ENCODE data around the gene PGM1.

Gene PGM1

DNA sequence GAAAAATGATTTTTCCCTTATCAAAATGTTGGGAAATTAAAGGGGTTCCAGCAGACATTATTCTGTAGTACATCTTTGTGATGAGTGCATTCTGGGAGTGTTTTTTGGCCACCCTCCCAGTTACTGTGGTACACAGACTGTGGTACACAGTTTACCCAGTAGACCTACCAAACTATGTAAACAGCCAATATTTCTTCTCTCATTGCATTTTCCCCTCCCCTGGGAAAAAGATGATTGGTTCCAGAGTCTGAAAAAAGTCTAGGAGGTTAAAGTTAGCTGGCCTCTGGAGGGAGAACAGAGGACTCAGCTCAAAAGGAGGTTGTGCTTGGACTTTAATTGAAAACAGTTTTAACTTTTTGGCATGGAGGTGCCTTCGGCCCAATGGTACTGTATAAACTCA lies 42.5 kb downstream of the PGM1 start:
- DNase-seq = no peak

DNA sequence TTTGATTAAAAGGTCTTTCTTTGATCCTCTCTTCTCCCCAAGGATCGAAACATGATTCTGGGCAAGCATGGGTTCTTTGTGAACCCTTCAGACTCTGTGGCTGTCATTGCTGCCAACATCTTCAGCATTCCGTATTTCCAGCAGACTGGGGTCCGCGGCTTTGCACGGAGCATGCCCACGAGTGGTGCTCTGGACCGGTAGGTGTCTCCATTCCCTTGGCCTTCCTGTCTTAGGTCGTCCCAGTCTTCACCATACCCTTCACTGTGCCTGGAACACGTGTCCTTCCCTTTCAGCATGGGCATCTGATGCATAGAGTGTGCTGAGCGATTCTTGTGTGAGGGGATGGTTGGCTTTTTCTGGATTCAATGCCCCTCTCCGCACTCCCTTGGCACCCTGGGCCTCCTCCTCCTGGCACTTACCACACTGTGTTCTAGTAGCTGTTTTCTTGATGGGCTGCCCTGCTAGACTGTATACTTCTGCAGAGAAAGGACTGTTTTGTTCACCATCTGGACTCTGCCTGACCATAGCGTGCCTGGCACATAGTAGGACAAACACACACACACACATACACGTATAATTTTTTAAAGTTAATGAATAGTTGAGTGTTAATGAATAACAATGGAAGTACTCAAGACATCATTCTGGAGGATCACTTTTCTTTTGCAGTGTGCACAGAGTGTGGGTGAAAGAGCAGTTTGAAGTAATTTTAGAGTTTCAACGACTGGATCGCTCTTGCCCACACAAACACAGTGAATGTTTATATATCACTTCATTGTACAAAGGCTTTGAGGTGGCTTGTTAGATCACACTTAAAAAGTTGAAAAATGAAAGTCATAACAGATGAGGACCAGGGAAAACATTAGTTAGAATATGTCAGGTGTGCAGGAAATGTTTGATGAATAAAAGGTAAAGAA lies 43.2 kb downstream of the PGM1 start:
- DNase-seq = no peak

DNA sequence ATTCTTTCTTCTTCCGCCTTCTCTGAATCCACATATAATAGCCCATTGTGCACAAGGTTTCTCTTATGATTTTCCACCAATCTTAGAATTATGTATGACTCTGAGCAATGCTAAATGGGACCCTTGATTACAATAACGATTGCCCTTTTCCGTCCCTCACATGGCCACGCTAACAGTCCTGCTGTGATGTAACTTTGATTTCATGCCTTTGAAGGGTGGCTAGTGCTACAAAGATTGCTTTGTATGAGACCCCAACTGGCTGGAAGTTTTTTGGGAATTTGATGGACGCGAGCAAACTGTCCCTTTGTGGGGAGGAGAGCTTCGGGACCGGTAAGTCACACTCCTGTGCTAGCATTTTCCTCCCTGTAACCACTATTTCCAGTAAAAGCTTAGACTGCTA lies 45.3 kb downstream of the PGM1 start:
- DNase-seq = no peak

DNA sequence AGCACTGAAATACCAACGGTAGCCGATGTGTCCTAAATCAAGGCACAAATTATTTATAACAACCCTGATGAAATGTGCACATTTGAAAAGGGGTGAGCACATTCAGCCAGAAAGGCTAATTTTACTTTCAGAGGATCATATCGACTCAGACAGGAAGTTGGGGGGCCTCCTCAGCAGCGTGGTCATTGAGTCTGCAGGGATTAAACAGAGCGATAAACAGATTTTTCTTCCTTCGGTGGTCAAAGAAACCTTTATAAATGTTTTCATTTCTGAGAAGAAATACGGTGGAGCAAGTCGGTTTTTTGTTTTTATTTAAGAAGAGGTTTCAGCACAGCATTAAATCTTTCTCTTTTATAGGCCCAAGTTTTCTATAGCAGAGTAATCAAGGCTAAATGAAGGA lies 45.7 kb downstream of the PGM1 start:
- no peak for DNase-seq

DNA sequence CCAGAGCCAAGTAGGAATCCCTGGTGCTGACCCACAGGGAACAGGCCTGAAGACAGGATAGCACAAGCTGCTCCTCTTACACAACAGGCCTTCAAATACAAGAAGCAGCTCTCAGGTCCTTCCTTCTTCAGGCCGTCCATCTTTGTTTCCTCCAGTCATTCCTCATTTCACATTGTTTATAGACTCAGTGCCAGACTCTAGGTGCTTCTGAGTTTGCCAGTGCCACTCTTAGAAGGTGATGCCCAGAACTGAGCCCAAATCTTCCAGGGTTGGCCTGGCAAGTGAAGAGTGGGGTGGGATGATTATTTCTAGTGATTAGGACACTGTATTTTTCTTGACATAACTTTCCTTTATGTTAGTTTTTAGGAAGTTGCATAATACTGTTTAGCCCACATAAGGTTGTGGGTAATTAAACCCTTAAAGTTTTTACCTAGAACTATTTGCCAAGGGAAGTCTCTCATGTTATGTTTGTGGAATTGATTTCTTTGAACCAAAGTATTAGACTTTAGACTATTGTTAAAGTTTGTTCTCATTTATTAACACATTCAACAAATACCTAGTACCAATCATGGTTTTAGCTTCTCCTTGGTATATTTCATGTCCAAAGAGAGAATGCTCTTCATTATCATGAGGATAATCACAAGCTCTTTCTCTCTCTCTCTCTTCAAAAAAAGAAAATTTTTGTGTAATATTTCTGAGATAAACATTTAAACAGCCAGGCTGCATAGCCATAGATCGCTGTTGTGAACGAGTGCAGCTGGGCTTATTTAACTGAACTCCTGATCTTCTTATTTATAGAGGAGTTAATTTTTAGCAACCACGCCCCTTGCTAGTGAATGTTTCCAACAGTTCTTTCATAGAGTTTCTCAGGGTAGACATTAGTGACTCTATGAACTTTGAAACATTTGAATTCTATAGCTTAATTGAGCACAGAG lies 47.7 kb downstream of the PGM1 start:
- no peak for DNase-seq

DNA sequence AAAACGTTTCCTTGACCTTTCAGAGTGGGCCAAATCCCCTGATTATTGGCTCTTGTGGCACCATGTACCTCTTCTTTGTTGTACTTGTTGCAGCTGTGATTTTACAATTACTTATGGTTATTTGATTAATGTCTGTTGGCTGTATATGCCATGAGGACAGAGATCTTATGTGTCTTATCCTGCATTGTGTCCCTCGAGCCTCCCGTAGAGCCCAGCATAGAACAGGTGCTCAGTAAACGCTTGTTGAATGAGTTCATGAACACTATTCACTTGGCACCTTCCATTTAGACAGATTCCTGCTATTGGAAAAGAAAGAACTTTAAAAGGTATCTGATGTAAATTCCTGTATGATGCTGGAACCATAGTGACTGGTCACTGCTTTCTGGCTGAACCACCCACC lies 48.4 kb downstream of the PGM1 start:
- DNase-seq = no peak

DNA sequence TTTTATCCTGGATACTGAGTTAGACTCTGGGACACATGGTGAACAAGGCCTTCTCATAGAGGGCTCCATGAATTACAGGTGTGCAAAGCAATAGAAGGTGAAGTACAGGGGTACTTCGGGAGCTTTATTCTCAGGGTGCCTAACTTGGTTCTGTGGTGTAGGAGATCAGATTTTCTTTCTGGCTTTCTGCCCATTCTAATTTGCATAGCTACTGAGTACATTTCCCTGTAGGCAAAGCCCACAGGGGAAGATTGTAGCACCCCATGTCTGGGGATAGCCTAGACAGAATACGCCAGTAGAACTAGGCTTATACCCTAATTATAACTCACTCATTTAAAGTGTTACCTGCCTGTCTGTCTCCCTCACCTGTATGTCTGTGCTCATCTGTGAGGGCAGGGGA lies 49.7 kb downstream of the PGM1 start:
- DNase-seq = no peak

DNA sequence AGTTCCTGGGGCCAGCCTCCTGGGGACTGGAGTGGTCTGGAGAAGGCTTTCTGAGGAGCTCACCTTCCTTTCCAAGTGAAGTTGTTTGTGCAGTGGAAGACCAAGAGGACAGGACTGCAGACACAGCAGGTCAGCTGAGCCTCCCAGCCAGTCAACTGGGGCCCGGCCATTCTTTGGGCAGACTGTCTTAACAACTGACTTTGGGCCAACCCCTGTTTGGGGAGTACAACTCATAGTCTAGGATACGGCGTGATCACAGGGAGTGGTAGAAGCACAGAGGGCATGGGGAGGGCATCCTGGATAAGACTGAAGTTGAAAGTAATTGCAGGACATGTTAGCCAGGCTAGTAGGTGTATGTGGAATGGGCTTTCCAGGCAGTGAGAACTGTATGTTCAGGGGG lies 50.3 kb downstream of the PGM1 start:
- DNase-seq = no peak

DNA sequence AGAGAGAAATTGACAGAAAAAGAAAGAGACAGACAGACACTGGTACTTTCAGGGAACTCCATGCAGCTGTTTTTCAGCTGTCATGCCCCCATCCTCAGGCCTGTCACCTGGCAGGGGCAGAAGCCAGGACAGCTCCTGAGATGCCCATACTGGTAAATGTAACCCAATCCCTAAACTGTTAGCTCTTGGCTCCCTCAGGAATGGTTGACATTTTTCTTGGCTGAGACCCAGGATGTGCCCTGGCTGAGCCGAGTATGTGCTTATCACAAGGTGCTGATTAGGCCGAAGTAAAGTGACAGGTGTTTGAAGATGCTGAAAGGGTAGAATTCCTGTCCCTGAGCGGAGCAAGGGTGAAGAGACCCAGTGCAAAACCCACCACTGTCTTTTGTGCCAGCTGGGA lies 50.7 kb downstream of the PGM1 start:
- no peak for DNase-seq

DNA sequence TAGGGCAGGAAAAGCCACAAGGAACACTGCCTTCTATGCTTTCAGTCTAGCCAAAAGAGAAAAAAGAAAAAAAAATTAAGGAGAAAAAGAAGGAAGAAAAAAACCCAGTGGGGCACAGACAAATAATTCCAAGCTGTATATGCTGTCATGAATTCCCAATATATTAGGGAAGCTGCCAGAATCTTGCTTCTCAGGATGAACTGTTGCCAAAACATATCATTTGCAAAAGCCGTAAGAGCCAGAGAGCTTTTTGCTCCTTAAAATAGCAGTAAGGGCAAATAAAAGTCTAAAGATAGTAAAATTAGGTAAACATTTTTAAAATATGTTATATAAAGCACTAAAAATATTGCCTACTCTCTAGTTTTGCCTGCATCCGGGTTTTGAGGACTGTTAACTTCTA lies 52.1 kb downstream of the PGM1 start:
- DNase-seq = no peak

DNA sequence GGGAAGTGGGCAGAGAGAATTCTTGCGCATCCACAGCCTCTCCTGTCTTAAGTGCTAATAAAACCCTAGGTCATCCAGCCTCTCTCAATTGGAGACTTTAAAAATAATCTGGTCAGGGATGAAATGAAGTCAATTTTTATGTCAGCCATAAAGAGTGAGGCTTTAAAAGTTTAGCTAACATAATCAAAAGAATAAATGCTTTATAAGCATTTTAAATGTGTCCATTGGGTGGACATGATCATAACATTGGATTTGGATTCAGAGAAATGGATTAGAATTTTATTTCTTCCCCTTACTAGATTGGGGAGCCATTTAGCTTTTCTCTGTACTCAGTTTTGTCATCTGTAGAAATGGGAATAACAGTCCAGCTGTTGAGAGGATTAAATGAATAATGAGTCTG lies 55.5 kb downstream of the PGM1 start:
- no peak for DNase-seq

DNA sequence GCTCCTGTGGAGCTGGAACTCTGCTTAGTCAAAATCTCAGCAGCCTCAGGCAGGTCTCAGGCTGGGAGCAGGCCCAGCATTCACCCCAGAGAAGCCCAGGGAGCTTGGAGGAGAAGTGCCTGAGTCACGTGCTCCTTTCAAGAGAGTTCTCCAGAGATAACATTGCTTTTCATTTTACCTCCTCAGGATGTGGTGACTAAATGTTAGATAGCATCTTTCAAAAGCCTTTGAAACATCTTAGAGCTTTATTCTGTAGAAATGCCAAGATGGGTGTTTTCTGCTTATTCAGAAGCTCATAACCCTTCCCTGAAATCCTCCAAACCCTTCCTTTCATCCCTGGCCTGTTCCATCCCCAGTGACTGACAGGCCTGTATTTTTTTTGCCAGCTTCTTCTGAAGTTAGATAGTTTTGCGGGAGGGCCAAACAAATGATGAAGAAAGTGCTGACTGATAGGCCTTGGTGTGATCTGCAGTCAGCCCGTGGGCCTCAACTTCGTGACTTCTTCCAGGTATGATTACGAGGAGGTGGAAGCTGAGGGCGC lies 58.0 kb downstream of the PGM1 start:
- peak; percentile 14 for DNase-seq

DNA sequence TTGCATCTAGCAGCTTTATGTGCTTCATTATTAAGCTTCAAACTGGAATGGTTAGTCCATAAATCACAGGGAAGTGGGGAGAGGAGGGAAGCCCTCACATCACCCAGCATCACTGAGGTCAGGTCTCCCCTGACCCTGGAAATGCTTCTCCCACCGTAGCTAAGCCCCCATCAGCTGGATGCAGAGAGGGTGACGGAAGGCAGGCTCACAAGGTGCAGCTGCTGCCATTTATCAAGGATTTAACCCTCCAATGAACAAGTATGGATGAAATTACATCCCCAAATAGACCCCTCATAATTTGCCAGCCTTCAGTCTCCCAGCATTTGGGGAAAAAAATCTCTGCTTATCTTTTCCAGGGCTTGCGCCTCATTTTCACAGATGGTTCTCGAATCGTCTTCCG lies 60.8 kb downstream of the PGM1 start:
- DNase-seq = no peak

DNA sequence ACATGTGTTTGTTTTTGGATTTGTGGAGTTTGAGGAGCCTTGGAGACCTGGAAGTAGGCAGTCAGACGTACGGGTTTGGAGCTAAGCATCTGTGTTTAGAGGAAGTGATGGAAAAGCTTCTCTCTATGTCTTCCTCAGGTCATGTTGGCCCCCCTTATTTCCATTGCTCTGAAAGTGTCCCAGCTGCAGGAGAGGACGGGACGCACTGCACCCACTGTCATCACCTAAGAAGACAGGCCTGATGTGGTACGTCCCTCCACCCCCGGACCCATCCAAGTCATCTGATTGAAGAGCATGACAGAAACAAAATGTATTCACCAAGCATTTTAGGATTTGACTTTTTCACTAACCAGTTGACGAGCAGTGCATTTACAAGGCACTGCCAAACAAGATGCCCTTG lies 66.2 kb downstream of the PGM1 start:
- no peak for DNase-seq

DNA sequence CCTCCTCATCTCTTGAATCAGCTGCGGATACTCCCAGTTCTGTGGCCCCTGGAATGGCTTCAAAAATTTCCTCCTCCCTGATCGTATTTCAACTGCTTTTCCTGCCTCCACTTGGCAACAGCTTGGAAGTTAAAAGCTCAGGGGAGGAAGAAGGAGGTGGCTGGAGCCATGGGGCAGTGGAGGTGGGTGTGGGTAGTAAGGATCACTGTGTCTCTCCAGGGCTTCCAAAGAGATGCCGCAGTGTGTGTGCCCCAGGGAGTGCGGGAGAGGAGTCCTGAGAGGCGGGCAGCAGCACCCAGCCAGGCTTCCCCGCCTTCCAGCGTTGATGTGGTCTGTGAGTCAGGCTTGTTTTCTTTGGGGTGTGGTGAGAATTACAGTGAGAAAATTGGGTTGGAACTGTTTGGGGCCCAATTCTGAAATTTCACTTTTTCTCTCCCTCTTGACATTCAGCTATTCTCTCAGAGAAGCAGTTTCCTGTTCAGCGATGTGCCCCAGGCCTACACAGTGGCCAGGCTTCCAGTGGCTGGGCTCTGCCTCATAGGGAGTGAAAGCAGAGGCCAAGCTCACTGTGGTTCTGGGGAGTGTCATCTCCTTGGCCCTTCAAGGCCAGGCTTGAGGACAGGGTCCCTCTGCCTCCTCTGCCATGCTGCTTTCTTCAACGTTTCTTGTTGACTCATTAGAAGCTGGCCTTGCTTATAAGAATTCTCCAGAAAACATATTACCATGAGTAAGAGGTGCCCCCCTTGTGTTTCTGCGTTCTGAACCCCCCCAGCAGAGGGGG lies 69.0 kb downstream of the PGM1 start:
- DNase-seq = peak; percentile 61

DNA sequence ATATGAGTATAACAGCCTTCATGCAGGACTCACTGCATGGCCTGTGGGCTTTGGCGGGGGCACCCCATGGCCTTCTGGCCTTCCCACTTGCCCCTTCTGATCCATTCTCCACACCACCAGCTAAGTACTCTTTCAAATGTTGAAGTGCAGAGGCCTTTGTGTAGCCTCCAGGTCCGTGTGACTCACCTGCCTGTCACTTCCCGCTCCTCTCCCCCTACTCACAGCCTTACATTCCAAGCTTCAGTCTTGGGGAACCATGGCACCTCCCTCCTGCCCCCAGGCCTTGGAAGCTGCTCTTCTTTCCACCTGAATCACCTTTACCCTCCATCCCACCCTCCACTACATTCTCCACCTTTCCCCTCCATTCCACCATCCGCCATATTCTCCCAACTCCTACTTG lies 69.6 kb downstream of the PGM1 start:
- DNase-seq = peak; percentile 13

DNA sequence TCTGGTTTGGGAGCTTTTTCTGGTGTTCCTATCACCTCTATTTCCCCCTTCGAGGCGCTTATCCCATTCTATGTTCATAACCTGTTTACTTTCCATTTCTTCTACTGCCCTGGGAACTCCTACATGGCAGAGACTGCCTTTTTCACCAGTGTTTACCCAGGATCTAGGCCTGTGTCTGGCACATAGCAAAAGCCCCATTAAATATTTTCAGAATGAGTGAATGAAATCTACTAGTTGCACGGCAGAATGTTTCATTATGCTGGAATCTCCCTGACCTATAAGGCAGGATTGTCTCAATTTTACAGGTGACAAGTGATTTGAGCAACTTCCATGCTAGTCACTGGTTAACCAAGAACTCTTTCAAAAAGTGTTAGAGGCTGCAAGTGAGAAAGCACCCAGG lies 70.1 kb downstream of the PGM1 start:
- DNase-seq = no peak

DNA sequence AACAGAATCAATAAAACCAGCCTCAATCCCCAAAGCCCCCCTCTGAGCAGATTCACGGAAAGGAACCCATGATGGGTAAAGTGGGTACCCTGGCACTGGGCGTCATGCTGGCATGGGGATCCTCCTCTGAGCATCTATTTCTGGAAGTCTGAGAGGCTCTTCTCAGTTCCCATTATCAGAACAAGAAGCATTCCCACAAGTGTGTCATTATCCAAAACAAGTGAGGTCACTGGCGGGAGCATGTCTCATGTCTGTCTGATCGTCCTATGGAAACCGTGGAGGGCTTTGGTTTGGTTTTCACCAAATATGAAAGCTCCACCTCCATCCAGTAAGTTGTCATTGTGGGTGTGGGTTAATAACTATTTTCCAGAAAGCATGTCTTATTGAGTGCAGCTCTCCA lies 70.7 kb downstream of the PGM1 start:
- no peak for DNase-seq

DNA sequence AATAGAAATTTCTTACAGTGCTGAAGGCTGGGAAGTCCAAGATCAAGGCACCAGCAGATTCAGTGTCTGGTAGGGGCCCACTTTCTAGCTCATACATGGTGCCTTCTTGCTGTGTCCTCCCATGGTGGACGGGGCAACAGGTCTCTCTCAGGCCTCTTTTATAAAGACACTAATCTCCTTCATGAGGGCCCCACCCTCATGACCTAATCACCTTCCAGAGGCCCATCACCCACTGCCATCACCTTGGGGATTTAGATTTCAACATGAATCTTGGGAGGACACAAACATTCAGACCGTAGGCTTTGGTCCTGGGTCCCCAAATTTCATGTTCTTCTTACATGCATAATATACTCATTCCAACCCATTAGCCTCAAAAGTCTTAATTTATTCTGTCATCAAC lies 71.5 kb downstream of the PGM1 start:
- no peak for DNase-seq

DNA sequence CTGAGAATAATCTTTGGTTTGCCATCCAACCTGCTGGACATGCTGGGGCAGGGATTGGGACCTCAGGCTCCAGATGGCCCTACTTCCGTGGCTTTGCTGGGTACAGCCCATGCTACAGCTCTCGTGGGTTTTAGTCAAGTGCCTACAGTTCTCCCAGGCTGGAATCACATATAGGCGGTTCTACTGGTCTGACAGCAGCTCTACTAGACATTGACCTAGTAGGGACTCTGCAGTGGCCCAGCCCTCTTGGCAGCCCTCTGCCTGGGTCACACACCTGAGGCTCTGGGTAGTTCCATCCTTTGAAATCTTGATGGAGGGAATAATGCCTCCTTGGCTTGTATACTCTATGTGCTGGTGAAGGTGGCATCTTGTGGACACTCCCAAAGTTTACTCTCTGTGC lies 72.2 kb downstream of the PGM1 start:
- no peak for DNase-seq

DNA sequence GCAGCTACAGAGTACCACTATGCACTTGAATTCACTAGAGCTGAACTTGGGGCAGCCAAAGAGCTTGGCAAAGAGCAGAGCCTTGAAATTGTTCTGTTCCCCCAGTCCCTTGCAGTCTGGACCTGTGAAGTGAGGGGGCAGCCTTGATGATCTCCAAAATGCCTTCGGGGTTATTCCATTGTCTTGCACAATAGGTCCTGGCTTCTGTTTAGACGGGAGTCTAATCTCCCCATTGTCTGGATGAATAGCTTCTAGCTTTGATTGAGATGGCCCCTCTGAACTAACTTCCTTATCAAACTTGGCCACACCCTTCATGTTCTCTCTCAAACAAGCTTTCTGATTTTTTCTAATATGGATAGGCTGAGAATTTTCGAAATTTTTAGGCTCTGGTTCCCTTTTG lies 72.6 kb downstream of the PGM1 start:
- DNase-seq = no peak

DNA sequence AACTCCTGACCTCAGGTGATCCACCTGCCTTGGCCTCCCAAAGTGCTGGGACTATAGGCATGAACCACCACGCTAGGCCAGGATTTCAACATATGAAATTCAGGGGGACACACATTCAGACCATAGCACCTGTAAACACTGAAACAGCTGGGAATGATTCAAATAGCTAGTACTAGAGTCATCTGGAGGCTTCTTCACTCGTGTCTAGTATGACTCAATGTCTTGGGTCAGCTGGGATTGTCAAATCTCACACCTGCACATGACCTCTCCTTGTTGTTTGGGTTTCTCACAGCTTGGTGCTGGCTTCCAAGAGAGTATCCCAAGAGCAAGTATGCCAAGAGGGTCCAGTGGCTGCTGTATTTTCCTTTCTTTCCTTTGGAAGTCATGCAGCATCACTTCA lies 75.1 kb downstream of the PGM1 start:
- DNase-seq = no peak
